GM18868 (cell line): ENCODE results near the gene ADGRL2.

Source experiments
- ATAC-seq: cut with Tn5 transposase; IDR thresholded peaks from one replicate; pipeline ENCODE4 v1.9.1; 2021; ENCODE audit warnings: mild to moderate bottlenecking, moderate library complexity; ENCODE audit not compliant: unreplicated experiment

ADGRL2 gene

DNA sequence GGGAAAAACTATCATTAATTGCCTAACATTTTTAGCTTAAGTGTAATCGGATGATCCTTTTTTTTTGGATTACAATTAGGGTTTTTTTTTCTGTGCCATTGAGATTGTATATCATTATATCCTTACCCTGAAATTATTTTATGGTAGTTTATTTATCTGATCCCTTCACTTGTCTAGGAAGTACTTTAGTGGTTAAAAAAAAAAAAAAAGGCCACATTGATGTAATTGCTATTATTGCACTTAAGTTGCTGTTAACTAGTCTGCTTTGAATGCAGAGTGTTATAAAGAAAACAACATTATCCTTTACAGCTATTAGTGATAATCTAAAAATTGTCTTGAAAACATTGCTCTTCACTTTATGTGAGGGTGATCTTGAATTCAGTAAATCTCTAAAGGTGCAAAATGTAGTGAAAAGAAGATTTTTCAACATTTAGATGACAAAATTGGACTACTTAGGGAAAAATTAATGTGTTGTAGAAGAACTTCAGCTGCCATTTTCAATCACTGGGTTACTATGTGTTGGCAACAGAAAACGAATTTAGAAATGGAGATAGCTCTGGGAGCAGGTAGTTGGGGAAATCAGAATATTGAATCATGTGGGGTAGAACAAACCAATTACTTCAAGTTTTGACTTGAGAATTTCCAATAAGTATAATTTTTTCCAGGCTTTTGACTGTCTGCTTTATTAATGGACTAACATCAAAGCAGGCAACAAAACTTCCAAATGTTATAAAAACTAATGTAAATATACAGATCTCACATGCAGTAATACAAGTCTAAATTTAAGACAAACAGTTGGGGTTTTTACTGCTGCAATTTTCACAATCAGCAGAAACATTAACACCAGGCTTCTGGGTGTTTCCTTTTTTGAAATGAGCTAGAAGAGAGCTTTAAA is 5.0 kb downstream of the ADGRL2 start:
- no peak for ATAC-seq

GRCh38 chr1:81806432-81806770 is 5.7 kb downstream of the ADGRL2 start:
- ATAC-seq, result no peak

- ATAC-seq, result no peak
Measured at GRCh38 chr1:81808760-81809159, 8.0 kb downstream of the ADGRL2 start.

- no peak for ATAC-seq
Measured at GRCh38 chr1:81809808-81810207, 9.1 kb downstream of the ADGRL2 start.

- no peak for ATAC-seq
Measured at GRCh38 chr1:81811757-81812371, 11.1 kb downstream of the ADGRL2 start.

- no peak for ATAC-seq
Measured at GRCh38 chr1:81812712-81813111, 12.0 kb downstream of the ADGRL2 start.

- ATAC-seq, result no peak
Measured at GRCh38 chr1:81813691-81814090, 13.0 kb downstream of the ADGRL2 start.

DNA sequence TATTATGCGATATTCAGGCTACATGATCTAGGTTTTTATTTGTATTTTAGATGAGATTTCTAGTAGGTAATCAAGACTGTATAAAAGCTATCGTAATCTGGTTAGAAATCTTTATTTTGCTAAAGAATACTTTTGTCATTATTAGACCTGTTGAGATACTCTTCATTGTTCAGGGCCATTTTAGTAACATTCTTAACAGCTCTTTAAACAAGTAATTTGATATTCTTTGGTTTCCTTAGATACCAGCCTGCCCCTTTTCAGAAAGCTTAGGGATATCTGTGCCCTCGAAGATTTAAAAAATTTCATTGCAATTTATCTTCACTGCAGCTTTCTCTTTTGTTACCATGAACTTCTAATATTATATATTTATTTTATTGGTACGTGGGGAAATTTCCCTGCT is 18.9 kb downstream of the ADGRL2 start:
- ATAC-seq, result no peak

DNA sequence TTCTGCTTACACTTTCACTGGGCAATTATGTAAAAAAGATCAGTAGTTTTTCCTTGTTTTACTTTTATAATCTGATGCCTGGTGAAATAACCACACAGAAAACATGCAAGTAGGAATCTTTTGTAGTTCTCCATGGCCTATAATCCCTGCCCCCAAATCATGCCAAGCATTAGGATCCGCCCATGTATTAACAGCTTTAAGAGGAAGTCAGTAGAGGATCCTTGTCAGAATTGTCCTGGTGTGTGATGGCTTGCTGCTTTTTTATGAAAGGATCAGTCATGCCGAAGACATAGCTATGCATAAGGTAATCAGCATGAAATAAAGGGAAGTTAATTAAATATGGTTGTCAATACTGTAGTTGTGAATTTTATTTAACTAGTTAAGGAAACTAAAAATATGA is 20.0 kb downstream of the ADGRL2 start:
- ATAC-seq, result no peak

GRCh38 chr1:81823082-81823481 is 22.3 kb downstream of the ADGRL2 start:
- no peak for ATAC-seq

DNA sequence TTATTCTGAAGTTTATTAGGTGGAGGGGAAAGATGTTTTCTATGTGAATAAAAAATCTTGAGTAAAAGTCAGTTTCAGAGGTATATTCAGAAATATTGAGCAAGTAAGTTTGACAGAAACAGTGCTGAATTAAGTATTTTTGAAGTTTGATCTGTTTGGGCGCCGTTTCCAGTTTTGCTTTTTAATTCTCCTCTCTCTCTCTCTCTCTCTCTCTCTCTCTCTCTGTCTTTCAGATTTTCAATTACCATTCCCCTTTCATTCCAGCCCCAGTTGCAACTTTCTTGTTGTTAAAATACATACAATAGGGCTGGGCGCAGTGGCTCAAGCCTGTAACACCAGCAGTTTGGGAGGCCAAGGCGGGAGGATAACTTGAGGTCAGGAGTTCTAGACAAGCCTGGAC is 24.0 kb downstream of the ADGRL2 start:
- ATAC-seq, result no peak

DNA sequence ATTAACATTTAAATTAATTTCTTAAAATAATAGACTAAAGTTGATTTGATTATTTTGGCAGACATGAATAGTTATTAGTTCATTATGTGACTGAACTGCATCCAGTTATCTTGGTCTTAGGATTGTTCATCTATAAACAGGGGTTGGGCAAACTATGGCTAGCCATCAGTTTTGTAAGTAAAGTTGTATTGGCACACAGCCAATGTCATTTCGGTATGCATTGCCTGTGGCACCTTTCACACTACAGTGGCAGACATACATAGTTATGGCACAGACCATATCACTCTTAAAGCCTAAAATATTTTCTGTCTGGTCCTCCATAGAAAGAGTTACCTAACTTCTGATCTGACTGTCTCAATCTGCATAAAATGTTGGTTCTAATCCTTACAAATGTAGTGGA is 27.2 kb downstream of the ADGRL2 start:
- no peak for ATAC-seq

DNA sequence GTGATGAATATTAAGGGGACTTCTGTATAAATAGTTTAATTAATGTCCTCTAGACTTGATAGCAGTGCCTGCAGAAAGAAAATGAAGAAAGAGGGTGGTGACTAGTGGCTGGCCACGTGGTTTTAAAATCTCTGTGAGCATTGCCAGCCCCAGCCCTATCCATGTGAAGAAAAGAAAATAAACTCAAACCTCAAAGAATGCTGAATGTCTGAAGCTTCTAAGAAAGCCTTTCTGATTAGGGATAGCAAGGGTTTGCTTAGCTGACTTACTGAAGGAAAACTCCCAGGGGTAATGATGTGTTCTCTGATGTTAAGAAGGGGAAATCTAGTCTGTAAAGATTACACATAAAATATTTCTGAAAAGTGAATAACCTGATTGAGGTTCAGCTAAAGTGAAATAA is 31.8 kb downstream of the ADGRL2 start:
- ATAC-seq, result no peak

DNA sequence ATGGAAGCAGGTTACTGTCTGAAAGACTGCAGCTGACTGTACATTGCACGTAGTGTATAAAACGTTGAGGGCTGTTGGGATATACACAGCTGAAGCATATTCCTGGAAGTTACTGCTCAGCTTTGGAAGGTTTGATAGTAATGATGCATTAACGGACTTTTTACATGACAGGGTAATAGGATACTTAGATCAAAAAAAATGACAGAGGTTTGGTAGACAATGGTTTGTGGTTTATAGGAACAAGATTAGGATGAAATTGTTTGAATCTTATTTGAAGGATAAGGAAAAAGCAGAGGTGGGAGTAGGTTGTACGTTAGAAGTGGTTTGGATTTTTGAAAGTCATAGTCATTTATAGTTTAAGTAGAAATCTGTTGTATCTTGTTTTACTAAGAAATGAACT is 33.0 kb downstream of the ADGRL2 start:
- no peak for ATAC-seq

DNA sequence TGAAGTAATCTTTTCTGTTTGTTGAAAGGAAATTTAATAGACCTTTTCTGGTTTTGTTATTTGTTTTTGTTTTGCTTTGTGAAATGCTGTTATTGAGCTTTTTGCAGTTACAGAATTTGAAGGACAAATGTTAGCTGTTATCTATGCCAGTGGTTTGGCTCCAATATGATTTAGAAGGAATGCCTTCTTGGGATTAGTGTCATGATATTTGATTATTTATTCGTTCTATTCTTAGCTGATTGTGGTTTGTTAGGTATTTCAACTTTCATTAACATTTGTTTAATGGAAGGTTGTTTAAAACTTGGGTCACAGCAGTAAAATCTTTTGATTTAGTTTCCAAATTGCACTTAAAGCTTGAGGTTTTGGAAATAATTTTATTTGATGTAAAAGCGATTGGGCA is 33.5 kb downstream of the ADGRL2 start:
- ATAC-seq, result no peak

DNA sequence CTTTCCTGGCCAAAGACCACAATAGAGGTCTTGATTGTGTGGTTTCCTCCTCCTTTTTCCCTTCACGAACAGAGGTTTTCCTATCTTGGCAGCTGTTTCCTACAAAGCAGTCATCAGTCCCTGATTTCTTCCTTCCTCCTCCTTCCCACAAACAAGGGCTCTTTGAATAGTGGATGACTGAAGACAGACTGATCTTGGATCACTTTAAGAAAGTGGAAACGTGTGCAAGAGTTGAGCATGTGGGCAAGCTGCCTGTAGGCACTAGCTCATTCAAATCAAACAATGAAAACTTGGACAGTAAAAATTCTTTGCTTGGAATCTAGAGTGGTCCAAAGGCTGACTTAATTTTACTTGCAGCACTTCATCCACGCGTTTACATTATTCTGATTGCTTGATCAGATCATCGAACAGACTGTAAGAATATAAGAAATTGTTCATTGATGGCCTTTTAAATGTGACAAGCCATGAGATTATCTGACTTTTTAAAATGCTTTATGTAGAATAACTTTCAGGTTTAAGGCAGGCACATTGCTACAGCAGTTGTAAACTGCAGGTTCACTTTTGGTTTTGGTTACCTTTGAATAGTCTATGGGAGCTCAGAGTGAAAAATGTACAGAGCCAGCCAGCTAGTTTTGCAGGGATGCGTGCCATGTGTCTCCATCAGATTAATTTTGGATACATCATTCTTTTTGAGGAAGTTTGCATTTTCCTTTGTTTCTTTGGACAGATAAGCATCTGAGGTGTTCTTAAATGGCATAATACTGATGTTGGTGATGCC is 34.4 kb downstream of the ADGRL2 start:
- ATAC-seq, result no peak

- ATAC-seq, result no peak
Measured at GRCh38 chr1:81836007-81836626, 35.4 kb downstream of the ADGRL2 start.

- no peak for ATAC-seq
Measured at GRCh38 chr1:81838600-81839218, 38.0 kb downstream of the ADGRL2 start.

GRCh38 chr1:81840805-81841204 is 40.1 kb downstream of the ADGRL2 start:
- ATAC-seq, result no peak

DNA sequence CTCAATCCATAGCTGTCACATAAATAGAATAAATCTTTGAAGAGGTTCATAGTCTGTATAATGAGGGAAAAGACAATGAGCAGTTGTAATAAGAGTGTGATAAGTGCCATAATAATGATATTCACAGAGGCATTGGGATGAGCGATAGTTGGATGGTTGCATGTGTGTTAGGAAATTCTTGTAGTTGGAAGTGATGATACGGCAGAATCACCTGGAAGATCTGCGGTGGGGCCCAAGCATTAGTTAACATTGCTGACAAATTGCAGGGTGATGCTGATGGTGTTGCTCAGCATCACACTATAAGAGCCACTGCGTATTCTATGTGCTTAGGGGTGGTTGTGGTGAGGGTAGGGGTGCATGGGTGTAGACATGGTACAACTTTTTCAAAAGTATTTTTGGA is 41.1 kb downstream of the ADGRL2 start:
- ATAC-seq, result no peak

- ATAC-seq, result no peak
Measured at GRCh38 chr1:81844477-81844876, 43.7 kb downstream of the ADGRL2 start.
